Activated T-cell treated with anti-CD3 and anti-CD28 coated beads for 4 hours (primary cell): Measurements from ENCODE around the gene TPMT.

Experiments used
- DNase-seq: peaks from one replicate; pipeline ENCODE4 v3.0.0-alpha.2; 2020

The TPMT gene

DNA sequence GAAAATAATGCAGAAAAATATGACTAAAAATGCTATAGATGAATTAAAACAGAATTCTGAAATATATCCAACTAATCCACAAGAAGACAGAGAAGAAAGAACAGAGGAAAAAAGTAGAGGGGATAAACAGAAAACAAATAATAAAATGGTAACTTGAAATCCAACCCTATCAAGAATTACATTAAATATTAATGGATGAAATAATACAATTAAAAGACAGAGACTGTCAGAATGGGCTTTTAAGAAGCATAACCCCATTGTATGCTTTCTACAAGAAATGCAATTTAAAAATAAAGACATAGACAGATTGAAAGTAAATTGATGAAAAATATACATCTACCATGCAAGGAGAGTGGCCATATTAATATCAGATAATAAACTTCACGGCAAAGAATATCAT lies 47.8 kb downstream of the TPMT start:
- DNase-seq = no peak

DNA sequence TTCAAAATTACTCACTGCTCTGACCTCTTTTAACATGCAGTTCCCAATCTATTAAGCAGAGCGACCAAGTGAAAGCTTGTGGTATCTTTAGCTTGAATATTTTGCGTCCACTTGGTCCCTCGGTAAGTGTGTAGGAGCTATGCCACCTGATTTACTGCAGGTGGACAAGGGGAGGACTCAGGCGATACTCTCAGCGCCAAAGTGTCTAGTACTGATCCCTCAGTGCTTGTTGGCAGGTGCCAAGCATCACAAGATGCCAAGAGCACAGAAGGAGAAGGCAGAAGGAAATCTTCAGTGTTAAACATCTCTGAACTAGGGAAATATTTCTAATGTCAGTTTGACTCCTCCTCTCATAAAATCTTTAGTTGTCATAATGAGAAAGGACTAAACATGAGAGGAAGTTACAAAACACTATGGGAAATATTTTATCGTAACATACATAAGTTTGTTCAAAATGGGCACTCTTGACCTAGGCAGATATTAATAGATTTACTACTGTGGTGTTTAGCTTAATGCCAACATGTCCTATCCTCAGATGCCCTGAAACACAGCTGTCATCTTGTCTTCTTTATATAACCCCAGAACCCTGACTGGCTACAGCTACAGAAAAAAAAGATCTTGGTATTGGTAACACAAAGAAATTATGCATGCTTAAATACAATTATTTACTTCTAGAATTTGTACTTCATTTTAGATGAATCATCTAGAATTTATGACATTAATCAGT lies 51.9 kb downstream of the TPMT start:
- no peak for DNase-seq

DNA sequence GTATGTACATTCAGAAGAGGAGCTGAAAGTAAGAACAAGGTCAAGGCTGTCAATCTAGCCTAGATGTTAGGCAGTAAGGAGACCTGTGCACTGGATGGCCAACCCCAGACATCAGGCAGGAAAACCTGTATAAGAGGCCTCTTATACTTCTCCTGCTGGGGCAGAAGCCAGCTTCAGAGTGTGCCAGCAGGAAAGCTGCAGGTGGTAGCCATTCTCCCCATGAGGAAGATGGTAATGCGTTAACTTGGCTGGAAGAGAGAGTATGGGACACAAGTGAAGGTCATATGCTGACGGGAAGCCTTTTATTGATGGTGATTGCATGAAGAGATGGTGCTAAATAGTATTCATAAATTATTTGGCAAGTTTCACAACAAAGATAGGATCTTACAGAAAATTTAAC lies 53.0 kb downstream of the TPMT start:
- DNase-seq = no peak

DNA sequence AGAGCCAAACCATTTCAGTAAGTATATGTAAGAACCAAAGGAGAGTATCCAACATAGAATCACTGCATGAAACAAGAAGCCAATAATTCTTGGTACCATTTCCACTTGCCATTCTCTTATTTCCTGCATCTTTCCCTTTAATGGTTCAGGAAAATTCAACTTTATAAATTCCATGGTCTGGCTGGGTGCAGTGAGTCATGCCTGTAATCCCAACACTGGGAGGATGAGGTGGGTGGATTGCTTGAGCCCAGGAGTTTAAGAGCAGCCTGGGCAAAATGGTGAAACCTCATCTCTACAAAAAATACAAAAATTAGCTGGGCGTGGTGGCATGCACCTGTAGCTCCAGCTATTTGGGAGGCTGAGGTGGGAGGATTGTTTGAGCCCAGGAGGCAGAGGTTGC lies 53.6 kb downstream of the TPMT start:
- DNase-seq = no peak

DNA sequence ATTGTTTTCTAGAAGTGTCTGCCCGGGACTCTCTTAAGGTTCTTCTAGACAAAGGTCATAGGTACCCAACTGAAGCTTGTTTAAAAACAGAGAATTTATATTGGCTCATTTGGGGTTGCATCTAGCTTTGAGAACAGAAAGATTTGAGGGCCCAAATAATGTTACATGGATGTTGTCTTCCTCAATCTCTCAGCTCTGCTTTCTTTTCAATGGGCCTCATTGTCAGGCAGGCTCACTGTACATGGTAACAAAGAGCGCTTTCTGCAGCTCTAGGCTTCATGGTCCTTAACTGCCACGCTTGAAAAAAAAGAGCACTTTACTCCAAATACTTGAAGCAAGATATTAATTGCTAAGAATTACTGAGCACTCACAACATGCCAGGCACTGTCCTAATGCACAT lies 54.6 kb downstream of the TPMT start:
- no peak for DNase-seq

DNA sequence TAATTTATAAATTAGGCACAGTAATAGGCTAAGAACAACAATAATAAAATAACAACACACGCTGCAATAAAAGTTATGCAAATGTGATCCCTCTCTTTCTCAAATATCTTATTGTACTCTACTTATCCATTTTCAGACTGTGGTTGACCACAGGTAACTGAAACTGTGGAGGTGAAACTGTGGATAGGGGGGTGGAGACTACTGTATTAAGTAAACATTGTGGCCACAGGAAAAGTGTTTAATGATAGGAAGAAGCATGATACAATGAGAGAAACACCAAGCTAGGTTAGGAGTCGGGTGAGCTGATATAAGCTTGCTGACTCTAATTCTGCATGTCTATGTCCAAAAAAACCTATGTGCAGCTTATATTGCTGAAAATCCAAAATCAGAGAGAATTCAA lies 55.4 kb downstream of the TPMT start:
- no peak for DNase-seq

DNA sequence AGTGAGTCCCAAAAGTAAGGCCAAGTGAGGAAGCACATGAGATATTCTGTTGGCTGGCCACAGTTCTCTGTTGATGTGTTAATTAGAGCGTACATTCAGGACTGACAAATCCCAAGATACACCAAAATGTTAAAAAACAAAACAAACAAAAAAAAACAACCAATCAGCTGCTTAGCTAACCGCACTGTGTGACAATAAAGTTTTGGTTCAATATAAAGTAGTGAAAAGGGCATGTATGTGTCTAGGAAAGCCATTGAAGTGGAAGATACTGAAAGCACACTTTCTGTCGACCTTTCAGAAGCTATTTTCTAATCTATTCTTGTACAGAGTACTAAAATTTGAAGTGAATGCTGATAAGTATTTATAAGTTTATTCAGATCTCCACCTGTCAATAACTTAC lies 58.5 kb downstream of the TPMT start:
- no peak for DNase-seq

DNA sequence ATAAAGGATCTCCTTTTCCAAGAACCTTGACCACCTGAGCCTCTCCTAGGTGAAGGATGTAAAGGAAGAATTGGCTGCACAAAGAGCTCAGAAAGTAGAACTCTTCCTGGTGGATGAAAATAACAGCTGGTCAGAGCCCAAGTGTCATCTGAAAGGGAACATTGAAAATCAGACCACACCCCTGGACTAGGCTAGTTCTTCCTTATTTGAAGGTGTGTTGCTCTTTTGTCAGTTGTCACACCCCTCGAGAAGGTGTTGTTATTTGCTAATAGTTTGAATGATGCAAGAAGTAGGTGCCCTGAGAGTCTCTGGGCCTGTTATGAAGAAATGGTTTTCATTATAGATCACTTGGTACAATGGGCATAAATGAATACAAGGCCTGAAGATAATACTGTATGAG lies 63.5 kb downstream of the TPMT start:
- no peak for DNase-seq

DNA sequence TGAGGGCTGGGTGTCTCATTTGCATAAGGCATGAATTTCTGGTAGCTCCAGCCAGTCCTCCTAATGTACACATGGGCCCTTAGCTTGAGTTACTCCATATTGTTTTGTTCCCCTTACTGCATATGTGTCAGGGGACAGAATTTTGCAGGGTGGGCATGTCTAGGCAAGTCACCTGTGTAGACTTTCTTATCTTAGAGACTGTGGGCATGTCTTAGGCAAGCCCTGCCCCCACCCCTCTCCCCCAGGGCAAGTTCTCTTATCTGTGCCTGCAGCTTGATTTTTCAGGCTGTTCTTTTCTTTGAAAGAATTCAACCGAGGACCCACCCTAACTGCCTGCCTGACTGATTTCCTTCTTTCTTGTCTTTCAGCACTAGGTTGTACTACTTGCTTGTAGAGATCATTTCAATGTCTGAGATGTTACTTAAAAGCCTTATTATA lies 64.5 kb downstream of the TPMT start:
- DNase-seq = no peak

DNA sequence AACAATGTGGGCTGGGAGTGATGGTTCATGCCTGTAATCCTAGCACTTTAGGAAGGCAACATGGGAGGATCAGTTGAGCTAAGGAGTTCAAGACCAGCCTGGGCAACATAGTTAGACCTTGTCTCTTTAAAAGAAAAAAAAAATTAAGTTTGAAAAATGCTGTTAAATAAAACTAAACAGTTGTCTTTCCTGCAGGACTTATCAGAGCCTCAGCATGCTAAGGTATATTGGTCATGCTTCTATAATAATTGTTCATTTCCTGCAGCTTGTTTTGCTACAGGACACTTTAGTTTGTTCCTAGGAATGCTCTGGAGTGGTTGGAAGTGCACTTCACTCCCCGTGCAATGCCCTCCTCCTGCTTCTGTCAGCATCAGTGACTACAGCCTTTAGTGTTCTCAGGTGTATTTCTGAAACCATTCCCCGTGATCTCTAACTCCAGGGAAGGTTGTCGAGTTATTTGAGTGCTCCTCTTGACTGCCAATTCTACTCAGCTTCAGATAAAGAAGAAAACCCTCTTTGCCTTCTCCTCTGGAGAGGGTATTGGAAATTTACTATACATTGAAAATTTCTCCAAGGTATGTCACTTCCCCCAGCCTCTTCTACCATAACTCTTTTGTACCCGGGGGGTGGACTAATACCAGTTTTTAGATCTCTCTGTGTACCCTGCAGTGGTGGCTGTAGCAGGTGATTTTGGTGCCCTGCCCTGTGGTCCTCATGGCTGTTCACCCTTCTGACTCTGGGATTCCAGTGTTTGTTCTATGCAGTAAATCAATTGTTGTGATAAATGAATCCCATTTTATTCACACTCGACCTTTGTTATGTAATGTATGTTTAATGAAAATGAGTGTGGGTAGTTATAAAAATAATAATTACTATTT lies 66.2 kb downstream of the TPMT start:
- no peak for DNase-seq

DNA sequence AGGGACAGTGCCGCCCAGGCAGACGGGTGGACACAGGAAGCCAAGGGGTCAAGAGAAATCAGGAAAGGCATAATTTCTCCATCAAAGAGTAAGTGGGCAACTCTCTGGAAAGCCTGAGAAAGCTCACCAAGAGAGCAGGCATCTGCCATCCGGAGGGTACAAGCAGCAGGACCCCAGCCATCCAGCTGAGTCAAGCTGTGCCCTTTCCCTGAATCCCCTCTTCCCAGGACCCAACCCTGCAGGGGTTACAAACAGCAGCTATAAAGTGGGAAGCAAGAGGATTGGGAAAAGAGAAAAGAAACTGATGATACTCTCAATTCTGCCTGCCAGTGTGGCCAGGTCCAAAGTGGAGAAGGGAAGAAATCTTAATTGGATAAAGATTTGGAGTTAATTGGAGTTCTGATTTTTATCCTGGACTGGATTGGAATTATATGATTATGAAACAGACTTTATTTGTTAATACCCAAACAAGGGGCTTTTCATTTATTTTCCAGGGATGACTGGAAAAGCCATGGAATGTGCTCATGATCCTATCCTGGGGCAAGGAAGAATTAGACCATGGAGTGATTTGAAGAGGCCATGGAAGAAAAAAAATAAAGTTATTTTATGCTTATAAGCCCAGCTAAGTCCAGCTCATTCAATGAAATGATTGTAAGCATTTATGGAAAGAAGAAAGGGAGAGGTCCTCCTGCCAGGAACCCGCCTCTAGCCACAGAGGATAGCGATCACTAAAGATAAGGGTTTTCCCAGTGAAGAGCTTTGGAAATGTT lies 67.3 kb downstream of the TPMT start:
- DNase-seq = no peak

DNA sequence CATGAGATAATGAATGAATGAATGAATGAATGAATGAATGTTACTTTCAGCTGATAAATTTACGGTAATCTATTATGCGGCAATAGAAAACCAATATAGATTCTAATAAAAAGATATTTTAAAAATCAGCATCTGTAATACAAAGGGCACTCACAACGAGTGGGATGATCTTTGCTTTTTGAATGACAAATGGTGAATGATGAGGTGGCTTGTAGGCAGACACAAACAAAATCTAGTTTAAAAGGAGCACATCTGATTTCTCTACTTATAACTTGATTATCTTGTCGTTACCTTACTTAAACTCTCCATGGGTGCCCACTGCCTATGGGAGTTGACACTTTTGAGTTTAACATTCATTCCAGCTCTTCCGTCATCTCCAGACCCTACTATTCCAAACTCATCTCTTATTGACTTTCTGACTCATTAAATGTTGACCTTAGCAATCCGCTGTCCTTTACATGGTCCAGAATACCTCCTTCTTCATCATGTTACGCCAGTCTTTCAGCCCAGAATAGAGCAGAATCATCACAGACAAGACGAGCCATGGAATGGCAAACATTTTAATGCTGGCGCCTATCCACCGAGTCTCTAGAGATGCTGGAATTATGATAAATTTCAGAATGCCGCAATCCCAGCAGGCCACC lies 73.7 kb downstream of the TPMT start:
- no peak for DNase-seq

DNA sequence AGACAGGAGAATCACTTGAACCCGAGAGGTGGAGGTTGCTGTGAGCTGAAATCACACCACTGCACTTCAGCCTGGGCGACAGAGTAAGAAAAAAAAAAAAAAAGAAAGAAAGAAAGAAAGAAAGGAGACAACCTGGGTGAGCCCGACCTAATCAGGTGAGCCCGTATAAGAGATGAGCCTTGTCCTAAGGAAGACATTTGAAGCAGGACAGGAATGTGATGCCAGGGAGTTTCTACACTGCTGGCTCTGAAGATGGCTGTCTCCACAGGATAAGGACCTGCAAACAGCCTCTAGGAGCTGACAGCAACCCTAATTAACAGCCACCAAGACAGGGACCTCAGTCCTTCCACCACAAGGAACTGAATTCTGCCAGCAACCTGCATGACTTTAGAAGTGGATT lies 74.3 kb downstream of the TPMT start:
- DNase-seq = no peak

DNA sequence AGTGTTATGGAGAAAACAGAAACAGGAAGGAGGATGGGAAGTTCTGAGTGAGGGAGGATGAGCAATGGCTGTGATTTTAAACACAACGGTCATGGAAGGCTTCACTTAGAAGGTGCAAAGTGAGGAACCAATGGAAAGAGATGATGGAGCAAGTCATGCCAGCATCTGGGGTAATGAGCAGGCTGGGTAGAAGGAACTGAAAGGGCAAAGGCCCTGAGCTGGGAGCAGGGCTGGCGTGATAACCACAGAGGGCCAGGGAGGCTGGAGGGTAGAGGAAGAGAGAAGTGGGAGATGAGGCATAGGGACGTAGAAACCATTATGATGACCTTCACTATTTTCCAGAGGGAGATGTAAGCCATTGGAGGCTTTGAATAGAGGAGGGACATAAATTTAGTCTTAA lies 76.0 kb downstream of the TPMT start:
- DNase-seq = no peak
